HG03108 (cell line): ENCODE data around the gene SLC17A8.
"Not testable (repeated sequence)": the region's sequence is repeated elsewhere in the genome, so short reads cannot be mapped to it uniquely, and the experiment has no call there.

Source experiments
- ATAC-seq: cut with Tn5 transposase; IDR thresholded peaks from one replicate; pipeline ENCODE4 v1.9.1; 2021; ENCODE audit warnings: moderate library complexity; ENCODE audit not compliant: unreplicated experiment

SLC17A8 gene

GRCh38 chr12:100422646-100423045, 65.8 kb downstream of the SLC17A8 start:
- no peak for ATAC-seq

- ATAC-seq = no peak
Observed at GRCh38 chr12:100426145-100426544, 69.3 kb downstream of the SLC17A8 start.

GRCh38 chr12:100427078-100427477, 70.2 kb downstream of the SLC17A8 start:
- ATAC-seq = no peak

- ATAC-seq = not testable (repeated sequence)
Observed at GRCh38 chr12:100430251-100430650, 73.4 kb downstream of the SLC17A8 start.

GRCh38 chr12:100433701-100434100, 76.8 kb downstream of the SLC17A8 start:
- ATAC-seq = no peak

GRCh38 chr12:100434177-100434576, 77.3 kb downstream of the SLC17A8 start:
- ATAC-seq = no peak

GRCh38 chr12:100435957-100436356, 79.1 kb downstream of the SLC17A8 start:
- ATAC-seq = no peak

GRCh38 chr12:100437038-100437841, 80.4 kb downstream of the SLC17A8 start:
- no peak for ATAC-seq

GRCh38 chr12:100439797-100440196, 82.9 kb downstream of the SLC17A8 start:
- no peak for ATAC-seq

- ATAC-seq = no peak
Observed at GRCh38 chr12:100442403-100442802, 85.5 kb downstream of the SLC17A8 start.

GRCh38 chr12:100443434-100443833, 86.6 kb downstream of the SLC17A8 start:
- no peak for ATAC-seq

- no peak for ATAC-seq
Observed at GRCh38 chr12:100445081-100445481, 88.2 kb downstream of the SLC17A8 start.

- no peak for ATAC-seq
Observed at GRCh38 chr12:100447381-100447780, 90.5 kb downstream of the SLC17A8 start.

- no peak for ATAC-seq
Observed at GRCh38 chr12:100448656-100449055, 91.8 kb downstream of the SLC17A8 start.

- no peak for ATAC-seq
Observed at GRCh38 chr12:100450735-100451134, 93.9 kb downstream of the SLC17A8 start.

GRCh38 chr12:100453951-100454350, 97.1 kb downstream of the SLC17A8 start:
- no peak for ATAC-seq

GRCh38 chr12:100455896-100456295, 99.0 kb downstream of the SLC17A8 start:
- no peak for ATAC-seq

- ATAC-seq = no peak
Observed at GRCh38 chr12:100458191-100458590, 101.3 kb downstream of the SLC17A8 start.

- ATAC-seq = no peak
Observed at GRCh38 chr12:100460702-100461101, 103.8 kb downstream of the SLC17A8 start.

GRCh38 chr12:100461330-100461973, 104.6 kb downstream of the SLC17A8 start:
- no peak for ATAC-seq

- ATAC-seq = no peak
Observed at GRCh38 chr12:100463661-100464060, 106.8 kb downstream of the SLC17A8 start.

- no peak for ATAC-seq
Observed at GRCh38 chr12:100464529-100464928, 107.7 kb downstream of the SLC17A8 start.
